Measurements from ENCODE around the gene HNRNPA3. TPM values are rescaled to one million over a fixed set of nuclear protein-coding genes. Genes with fewer than 3 reads are reported as not detected.

HNRNPA3 gene
- total RNA-seq, 1 donor from 2014 or later = 47.5 TPM

DNA sequence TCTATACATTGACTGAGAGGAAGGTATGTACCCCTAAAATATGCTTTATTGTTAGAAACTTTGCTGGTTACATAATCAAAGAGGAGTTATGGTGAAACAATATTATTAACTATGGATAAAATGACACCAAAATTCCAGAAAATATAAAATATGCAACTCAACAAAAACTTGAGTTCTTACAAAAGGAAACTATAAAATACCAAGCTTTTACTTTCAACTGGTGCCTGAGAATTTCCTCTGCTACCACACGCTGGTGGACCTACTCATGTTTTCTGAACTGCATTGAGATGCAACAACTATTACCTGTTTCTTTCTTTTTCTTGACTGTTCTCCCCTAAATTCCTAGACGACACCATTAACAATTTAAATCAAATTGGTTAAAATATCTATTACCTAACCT lies 60.2 kb downstream of the HNRNPA3 start:
- TF ChIP-seq, protein P1, sequence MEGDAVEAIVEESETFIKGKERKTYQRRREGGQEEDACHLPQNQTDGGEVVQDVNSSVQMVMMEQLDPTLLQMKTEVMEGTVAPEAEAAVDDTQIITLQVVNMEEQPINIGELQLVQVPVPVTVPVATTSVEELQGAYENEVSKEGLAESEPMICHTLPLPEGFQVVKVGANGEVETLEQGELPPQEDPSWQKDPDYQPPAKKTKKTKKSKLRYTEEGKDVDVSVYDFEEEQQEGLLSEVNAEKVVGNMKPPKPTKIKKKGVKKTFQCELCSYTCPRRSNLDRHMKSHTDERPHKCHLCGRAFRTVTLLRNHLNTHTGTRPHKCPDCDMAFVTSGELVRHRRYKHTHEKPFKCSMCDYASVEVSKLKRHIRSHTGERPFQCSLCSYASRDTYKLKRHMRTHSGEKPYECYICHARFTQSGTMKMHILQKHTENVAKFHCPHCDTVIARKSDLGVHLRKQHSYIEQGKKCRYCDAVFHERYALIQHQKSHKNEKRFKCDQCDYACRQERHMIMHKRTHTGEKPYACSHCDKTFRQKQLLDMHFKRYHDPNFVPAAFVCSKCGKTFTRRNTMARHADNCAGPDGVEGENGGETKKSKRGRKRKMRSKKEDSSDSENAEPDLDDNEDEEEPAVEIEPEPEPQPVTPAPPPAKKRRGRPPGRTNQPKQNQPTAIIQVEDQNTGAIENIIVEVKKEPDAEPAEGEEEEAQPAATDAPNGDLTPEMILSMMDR (IDR thresholded peaks at IDR 0.05; ENCODE audit: insufficient read depth, low read length, poor library complexity, severe bottlenecking) = no peak
- no peak for DNase-seq (ENCODE audit: low read depth)
- Histone ChIP-seq H3K4me3 (ENCODE audit: low read depth, low read length) (no peak overlapping the region), H3K27me3 (ENCODE audit: control insufficient read depth, insufficient read depth, low read length) (no peaks in the 10 kb centered on the region), H3K36me3 (ENCODE audit: control insufficient read depth, insufficient read depth, low read length) (no peaks in the 10 kb centered on the region)

DNA sequence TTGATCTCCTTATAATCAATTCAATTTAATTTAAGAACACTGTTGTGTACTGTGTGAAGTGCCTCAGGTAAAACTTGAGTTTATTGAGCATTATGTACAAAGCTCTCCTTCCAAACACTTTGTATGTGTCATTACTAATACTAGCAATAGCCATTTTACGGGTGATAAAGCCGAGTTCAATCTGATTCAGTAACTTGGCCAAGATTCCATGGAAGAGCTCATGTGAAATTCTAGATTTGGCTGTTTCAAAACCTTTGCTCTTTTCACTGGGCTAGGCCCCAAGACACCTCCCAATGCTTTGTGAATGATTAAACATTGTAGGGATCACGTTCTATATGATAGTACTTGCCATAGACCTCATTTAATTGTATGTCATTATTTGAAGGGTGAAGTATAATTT lies 60.8 kb downstream of the HNRNPA3 start:
- no peaks in the 10 kb centered on the region for H3K36me3 ChIP-seq (ENCODE audit: control insufficient read depth, insufficient read depth, low read length)
- no peak for DNase-seq (ENCODE audit: low read depth)
- TF ChIP-seq, protein P1 (IDR thresholded peaks at IDR 0.05; ENCODE audit: insufficient read depth, low read length, poor library complexity, severe bottlenecking) = no peak
- H3K27me3 ChIP-seq (ENCODE audit: control insufficient read depth, insufficient read depth, low read length) = no peaks in the 10 kb centered on the region
- no peak overlapping the region for H3K4me3 ChIP-seq (ENCODE audit: low read depth, low read length)

Other genes with a start within 250 kb of the HNRNPA3 start
- gene NFE2L2, start 51.9 kb downstream of the HNRNPA3 start, total RNA-seq = 74.2 and 77.9 TPM in 2 replicates
- 26.1 and 50.7 TPM in 2 replicates for gene AGPS, start 180.0 kb downstream of the HNRNPA3 start, total RNA-seq

All from kidney epithelial cell (primary cell).